Measurements from ENCODE around the gene OMD.

OMD gene, protein sequence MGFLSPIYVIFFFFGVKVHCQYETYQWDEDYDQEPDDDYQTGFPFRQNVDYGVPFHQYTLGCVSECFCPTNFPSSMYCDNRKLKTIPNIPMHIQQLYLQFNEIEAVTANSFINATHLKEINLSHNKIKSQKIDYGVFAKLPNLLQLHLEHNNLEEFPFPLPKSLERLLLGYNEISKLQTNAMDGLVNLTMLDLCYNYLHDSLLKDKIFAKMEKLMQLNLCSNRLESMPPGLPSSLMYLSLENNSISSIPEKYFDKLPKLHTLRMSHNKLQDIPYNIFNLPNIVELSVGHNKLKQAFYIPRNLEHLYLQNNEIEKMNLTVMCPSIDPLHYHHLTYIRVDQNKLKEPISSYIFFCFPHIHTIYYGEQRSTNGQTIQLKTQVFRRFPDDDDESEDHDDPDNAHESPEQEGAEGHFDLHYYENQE

GRCh38 chr9:92424340-92424739 lies at the start of gene OMD:
TSS of gene OMD (minus strand) at chr9:92424471. CDS start at chr9:92417558, 6,913 bp downstream.
- DNase-seq: no peak

DNA sequence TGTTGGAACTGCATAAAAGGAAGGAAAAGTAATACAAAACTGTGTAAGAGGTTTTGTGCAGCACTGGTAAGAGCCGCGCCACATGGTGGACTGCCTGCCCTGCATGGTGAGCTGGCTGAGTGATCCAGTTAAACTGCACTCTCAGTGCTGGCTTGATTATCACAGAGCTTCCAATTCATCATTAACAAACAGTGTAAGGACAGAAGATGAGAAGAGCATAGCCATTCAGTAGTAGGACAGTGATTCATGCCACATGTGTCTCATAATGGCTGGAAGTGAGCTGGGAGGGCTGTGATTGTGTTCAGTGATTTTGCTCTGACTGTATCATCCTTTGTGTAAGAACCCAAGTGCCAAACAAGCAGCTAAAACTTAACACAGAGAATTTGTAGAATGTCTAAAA lies 43.9 kb upstream of the OMD start:
- DNase-seq: no peak

GRCh38 chr9:92467511-92467910 lies 43.2 kb upstream of the OMD start:
- no peak for DNase-seq

DNA sequence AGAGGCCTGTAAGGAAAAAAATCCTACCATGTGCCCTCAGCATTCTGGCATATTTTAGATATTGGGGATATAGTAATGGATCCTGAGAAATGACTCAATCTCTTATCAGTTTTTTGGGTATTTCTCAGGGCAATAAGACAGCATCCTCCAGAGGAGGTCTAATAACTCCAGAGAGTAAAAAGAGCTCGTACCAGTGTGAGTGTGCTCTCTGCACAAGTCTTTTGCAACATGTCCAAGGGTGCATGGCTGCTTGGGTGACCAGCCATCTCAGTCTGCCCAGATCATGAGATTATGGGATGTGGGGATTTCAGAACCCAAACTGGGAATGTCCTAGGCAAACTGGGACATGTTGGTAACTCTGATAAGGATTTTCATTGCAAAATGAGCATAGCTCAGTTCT lies 42.8 kb upstream of the OMD start:
- DNase-seq: no peak

- DNase-seq: no peak
These were observed 39.7 kb upstream of the OMD start for GRCh38 chr9:92463984-92464383.

GRCh38 chr9:92463387-92463786 lies 39.1 kb upstream of the OMD start:
- DNase-seq: no peak

GRCh38 chr9:92457576-92457975 lies 33.3 kb upstream of the OMD start:
- DNase-seq: no peak

GRCh38 chr9:92455217-92455616 lies 30.9 kb upstream of the OMD start:
- no peak for DNase-seq

GRCh38 chr9:92446536-92446935 lies 22.3 kb upstream of the OMD start:
- DNase-seq: no peak

- DNase-seq: no peak
These were observed 20.6 kb upstream of the OMD start for GRCh38 chr9:92444841-92445240.

DNA sequence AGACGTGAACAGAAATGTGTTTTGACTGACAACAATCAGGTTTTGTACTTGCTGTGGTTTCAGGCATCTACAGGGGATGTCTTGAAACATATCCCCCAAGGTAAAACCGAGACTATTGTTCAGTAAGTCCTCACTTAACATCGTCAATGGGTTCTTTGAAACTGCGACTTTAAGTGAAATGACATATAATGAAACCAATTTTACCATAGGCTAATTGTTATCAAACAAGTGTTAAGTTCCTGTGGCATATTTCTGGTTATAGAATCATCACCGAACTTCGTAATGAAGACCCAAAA lies 16.4 kb upstream of the OMD start:
- no peak for DNase-seq

GRCh38 chr9:92439921-92440750 lies 15.9 kb upstream of the OMD start:
- DNase-seq: no peak

GRCh38 chr9:92438900-92439526 lies 14.7 kb upstream of the OMD start:
- DNase-seq: no peak

DNA sequence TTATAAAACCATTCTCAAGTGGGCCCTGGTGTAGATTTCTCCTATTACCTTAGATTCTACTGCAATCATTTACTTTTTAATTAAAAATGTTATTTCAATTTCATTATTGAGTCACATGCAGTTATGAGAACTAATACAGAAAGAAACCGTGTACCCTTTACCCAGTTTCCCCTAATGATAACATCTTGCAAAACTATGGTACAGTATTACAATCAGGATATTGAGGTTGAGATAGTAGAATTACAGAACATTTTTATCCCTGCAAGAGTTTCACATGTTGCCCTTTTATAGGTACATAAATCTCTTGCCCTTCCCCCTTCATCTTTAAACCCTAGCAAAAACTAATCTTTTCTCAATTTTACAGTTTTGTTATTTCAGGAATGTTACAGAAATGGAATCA lies 11.0 kb upstream of the OMD start:
- DNase-seq: no peak

DNA sequence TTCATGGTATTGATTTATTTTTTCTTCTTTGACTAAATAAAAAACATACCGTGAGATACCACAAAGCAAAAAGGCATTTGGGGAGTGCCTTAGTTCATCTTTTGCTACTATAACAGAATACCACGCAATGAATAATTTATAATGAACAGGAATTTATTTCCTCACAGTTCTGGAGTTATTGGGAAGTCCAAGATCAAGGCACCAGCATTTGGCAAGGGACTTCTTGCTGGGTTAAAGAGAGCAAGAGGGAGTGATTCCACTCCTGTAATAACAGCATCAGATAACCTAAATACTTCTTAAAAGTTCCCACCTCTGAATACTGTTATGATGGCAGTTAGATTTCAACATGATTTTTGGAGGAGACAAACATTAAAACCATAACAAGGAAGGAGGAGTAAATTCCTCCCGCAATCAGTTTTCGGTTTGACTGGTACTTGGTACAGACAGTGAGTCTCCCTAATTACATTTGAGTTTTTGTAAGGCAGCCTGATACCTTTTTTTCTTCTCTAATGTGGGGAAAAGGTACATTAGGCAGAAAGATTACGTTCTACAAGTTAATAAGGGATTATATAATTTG lies 8.8 kb upstream of the OMD start:
- no peak for DNase-seq

GRCh38 chr9:92432350-92432749 lies 8.1 kb upstream of the OMD start:
- DNase-seq: peak; percentile 57

- peak; percentile 91 for DNase-seq
These were observed 5.6 kb upstream of the OMD start for GRCh38 chr9:92429836-92430235.

GRCh38 chr9:92426501-92427145 lies 2.4 kb upstream of the OMD start:
- peak; percentile 95 for DNase-seq

DNA sequence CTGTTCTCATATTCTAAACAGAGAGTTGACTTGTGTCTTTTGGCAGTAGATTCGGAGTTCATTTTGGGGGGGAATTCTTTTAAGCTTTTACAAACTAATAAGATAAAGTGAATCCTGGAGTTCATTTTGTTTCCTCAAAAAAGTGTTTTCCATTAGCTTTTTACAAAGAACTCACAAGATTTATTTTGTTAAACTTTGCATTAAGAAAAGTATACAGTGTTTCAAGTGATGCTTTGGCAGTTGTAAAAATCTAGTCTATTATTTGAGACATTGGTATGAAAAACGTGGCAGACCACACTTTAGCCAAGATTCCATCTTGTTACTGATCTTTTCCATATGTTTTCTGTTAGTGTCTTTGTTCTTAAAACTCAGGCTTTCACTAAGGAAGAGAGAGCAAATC lies 1.2 kb upstream of the OMD start:
- no peak for DNase-seq

DNA sequence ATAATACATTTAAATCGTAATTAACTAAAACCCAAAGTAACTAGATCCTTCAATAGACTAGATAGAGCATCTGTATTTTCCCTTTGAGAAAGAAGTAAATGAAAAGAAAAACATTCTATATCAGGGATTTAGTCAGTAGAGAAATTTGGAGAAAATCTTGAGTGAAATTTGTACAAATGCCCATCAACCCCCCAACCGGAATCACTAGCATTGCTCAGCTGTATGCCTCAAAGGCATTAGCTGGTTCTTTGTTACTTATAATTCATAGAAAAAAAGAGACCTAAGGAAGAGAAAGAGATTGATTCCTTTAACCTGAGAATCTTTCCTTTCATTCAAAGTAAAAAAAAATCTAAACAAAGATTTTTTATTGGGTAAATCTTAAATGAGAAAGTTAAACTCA lies 659 bp downstream of the OMD start:
- DNase-seq: no peak

- no peak for DNase-seq
These were observed 1.5 kb downstream of the OMD start for GRCh38 chr9:92422611-92423338.

- DNase-seq: no peak
These were observed 9.7 kb downstream of the OMD start for GRCh38 chr9:92414566-92414965.

Data from NCI-H524 treated with DMSO at 0.1 percent for 48 hours (cell line).